SK-N-SH (cell line): ENCODE measurements around the gene PIANP. TPM values are rescaled to one million over a fixed set of nuclear protein-coding genes. Genes with fewer than 3 reads are reported as not detected.

Experiments
- CTCF ChIA-PET: fragments of 300-600, 350-600 bp; formaldehyde crosslinking; extraction: SDS; loops from one replicate; lab custom pipeline; 2021; lab: Yijun Ruan, JAX
- POLR2A ChIA-PET: fragments of 350-600 bp; sonication (Branson Sonifier 250); formaldehyde crosslinking; extraction: SDS; loops from one replicate; lab custom pipeline; 2020; ENCODE audit warnings: antibody characterized with exemption, inconsistent platforms; lab: Yijun Ruan, JAX
- DNase-seq: peaks from one replicate; pipeline ENCODE4 v3.0.0; 2012
- H2AFZ ChIP-seq: fragments of 200-600 bp; sonication (generic); 2 replicates; pipeline ENCODE4 v1.8.1; 2016; ENCODE audit warnings: antibody characterized with exemption, mild to moderate bottlenecking, low read depth
- H3F3A ChIP-seq: fragments of 200-600 bp; sonication (generic); replicated peaks from 2 replicates; pipeline ENCODE3; 2016; ENCODE audit warnings: antibody characterized with exemption, mild to moderate bottlenecking; ENCODE audit not compliant: insufficient read depth
- H3K27ac ChIP-seq, 2 experiments: fragments of 200-500 bp in 1 of 2; fragments of 200-600 bp in 1 of 2; sonication (Bioruptor generic) in 1 of 2; sonication (generic), shearing (Covaris generic) in 1 of 2; 2 replicates each; pipeline versions ENCODE4 v1.5.1 to v1.6.1; 2014 to 2016; ENCODE audit warnings: low read depth in 2 of 2, inconsistent platforms in 1 of 2, low read length in 1 of 2, mild to moderate bottlenecking in 1 of 2, mixed read lengths in 1 of 2
- H3K27me3 ChIP-seq: fragments of 200-600 bp; sonication (generic), shearing (Covaris generic); 2 replicates; pipeline ENCODE4 v1.6.1; 2016; ENCODE audit warnings: mixed run types; ENCODE audit not compliant: insufficient read depth
- H3K36me3 ChIP-seq, 2 experiments: fragments of 200-500 bp in 1 of 2; fragments of 200-600 bp in 1 of 2; sonication (Bioruptor generic) in 1 of 2; sonication (generic) in 1 of 2; replicated peaks in 1 of 2; 2 replicates each; pipeline versions ENCODE3 to v1.5.1; 2014 to 2016; ENCODE audit warnings: low read length in 1 of 2, mild to moderate bottlenecking in 1 of 2; ENCODE audit not compliant: insufficient read depth in 2 of 2, control insufficient read depth in 1 of 2
- H3K4me1 ChIP-seq, 2 experiments: fragments of 200-500 bp in 1 of 2; fragments of 200-600 bp in 1 of 2; sonication (Bioruptor generic) in 1 of 2; sonication (generic), shearing (Covaris generic) in 1 of 2; 2 replicates each; pipeline versions ENCODE4 v1.5.1 to v1.6.1; 2014 to 2016; ENCODE audit warnings: low read depth in 1 of 2, low read length in 1 of 2, mixed run types in 1 of 2; ENCODE audit not compliant: insufficient read depth in 2 of 2, control insufficient read depth in 1 of 2
- H3K4me2 ChIP-seq: fragments of 200-600 bp; sonication (generic), shearing (Covaris generic); 2 replicates; pipeline ENCODE4 v1.6.1; 2017; ENCODE audit warnings: mixed run types
- H3K4me3 ChIP-seq, 2 experiments: fragments of 200-500 bp in 1 of 2; fragments of 200-600 bp in 1 of 2; sonication (Bioruptor generic) in 1 of 2; sonication (generic), shearing (Covaris generic) in 1 of 2; 2 replicates each; pipeline versions ENCODE4 v1.5.1 to v1.8.1; 2014 to 2016; ENCODE audit warnings: low read depth in 2 of 2, inconsistent platforms in 1 of 2, low read length in 1 of 2, mild to moderate bottlenecking in 1 of 2, mixed read lengths in 1 of 2, moderate library complexity in 1 of 2
- H3K79me2 ChIP-seq: fragments of 200-600 bp; sonication (generic); 2 replicates; pipeline ENCODE4 v1.8.1; 2017; ENCODE audit warnings: mild to moderate bottlenecking; ENCODE audit not compliant: insufficient read depth
- H3K9ac ChIP-seq: fragments of 200-600 bp; sonication (generic); 2 replicates; pipeline ENCODE4 v1.6.1; 2017; ENCODE audit warnings: mixed run types
- H3K9me2 ChIP-seq: fragments of 200-600 bp; sonication (generic); 2 replicates; pipeline ENCODE4 v1.6.1; 2017; ENCODE audit warnings: mixed run types
- H3K9me3 ChIP-seq: fragments of 200-600 bp; sonication (generic); 2 replicates; pipeline ENCODE4 v1.6.1; 2017; ENCODE audit warnings: mixed run types, mild to moderate bottlenecking, moderate library complexity
- H4K20me1 ChIP-seq: fragments of 200-600 bp; sonication (generic); 2 replicates; pipeline ENCODE4 v1.6.1; 2017; ENCODE audit warnings: mild to moderate bottlenecking, mixed run types; ENCODE audit not compliant: insufficient read depth
- CHD2 ChIP-seq: fragments of 150-350 bp; IDR thresholded peaks from 2 replicates; pipeline ENCODE4 v1.6.1; 2018; ENCODE audit warnings: low read length; ENCODE audit not compliant: partially characterized antibody
- GABPA ChIP-seq: IDR thresholded peaks from 2 replicates; pipeline ENCODE4 v1.4.0; 2012; ENCODE audit warnings: low read depth, mild to moderate bottlenecking
- NFIC ChIP-seq: IDR thresholded peaks from 2 replicates; pipeline ENCODE4 v1.4.0; 2012; ENCODE audit warnings: borderline replicate concordance
- POLR2AphosphoS5 ChIP-seq: IDR thresholded peaks from 2 replicates; pipeline ENCODE4 v1.6.1; 2012; ENCODE audit warnings: low read depth, low read length
- SIN3A ChIP-seq: IDR thresholded peaks from 2 replicates; pipeline ENCODE4 v1.6.1; 2012; ENCODE audit warnings: low read depth, mild to moderate bottlenecking, low read length, moderate library complexity, borderline replicate concordance
- WGBS: methylation state at CpG from one replicate; pipeline ENCODE4 v1.1.6; 2017; ENCODE audit warnings: low lambda C conversion rate; 5-methylcytosine and 5-hydroxymethylcytosine counted together
- polyA plus RNA-seq, 3 experiments: library from polyadenylated mRNA; depleted of rRNA; stranded (reverse); fragments of >200 nt; gene quantifications; 2 replicates each; pipeline ENCODE4 v1.2.3, GENCODE V29; 2012
- TF ChIP-seq, protein P1 (sequence below): IDR thresholded peaks from 2 replicates; pipeline ENCODE4 v1.4.0; 2012; ENCODE audit warnings: low read depth
- TF ChIP-seq, protein P2 (sequence below): IDR thresholded peaks from 2 replicates; pipeline ENCODE4 v1.4.0; 2012; ENCODE audit warnings: low read depth, borderline replicate concordance

The PIANP gene
- polyA plus RNA-seq, 1 of the 3 experiments (the other 2 are of a cell fraction): 9.9 TPM

- CTCF ChIA-PET: interaction anchor here (1.0 to 2.3 kb wide), 8 partner anchors 8 to 144 kb away, joined by 3 to 10 read pairs (median 4); partner anchors contain the start of genes IFFO1, MLF2 and ZNF384
- H3K36me3 ChIP-seq: peaks cover 0 to 15% of the 10 kb centered on the region in 2 experiments
- no peak for TF ChIP-seq GABPA
- no peak for TF ChIP-seq POLR2AphosphoS5
- TF ChIP-seq, protein P1, sequence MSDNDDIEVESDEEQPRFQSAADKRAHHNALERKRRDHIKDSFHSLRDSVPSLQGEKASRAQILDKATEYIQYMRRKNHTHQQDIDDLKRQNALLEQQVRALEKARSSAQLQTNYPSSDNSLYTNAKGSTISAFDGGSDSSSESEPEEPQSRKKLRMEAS: no peak
- TF ChIP-seq, protein P2, sequence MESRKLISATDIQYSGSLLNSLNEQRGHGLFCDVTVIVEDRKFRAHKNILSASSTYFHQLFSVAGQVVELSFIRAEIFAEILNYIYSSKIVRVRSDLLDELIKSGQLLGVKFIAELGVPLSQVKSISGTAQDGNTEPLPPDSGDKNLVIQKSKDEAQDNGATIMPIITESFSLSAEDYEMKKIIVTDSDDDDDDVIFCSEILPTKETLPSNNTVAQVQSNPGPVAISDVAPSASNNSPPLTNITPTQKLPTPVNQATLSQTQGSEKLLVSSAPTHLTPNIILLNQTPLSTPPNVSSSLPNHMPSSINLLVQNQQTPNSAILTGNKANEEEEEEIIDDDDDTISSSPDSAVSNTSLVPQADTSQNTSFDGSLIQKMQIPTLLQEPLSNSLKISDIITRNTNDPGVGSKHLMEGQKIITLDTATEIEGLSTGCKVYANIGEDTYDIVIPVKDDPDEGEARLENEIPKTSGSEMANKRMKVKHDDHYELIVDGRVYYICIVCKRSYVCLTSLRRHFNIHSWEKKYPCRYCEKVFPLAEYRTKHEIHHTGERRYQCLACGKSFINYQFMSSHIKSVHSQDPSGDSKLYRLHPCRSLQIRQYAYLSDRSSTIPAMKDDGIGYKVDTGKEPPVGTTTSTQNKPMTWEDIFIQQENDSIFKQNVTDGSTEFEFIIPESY: no peak
- WGBS: 90% methylated on average over 15 of the region's 17 CpGs
- DNase-seq: no peak
- no peak overlapping the region for H3K4me3 ChIP-seq
- H2AFZ ChIP-seq: no peak overlapping the region
- H3K4me1 ChIP-seq: peaks cover 6 to 13% of the 10 kb centered on the region in 2 experiments; a peak in 2 of 4 replicates
- H3K9me3 ChIP-seq: no peaks in the 10 kb centered on the region
- POLR2A ChIA-PET: interaction anchor here (3.1 kb wide), 1 partner anchor 8 kb away, joined by 38 read pairs; the partner anchor contains the start of gene ZNF384
- peaks cover 11% of the 10 kb centered on the region for H3K79me2 ChIP-seq
- no peaks in the 10 kb centered on the region for H4K20me1 ChIP-seq
- peaks cover 14% of the 10 kb centered on the region for H3F3A ChIP-seq
- no peaks in the 10 kb centered on the region for H3K9me2 ChIP-seq
- H3K27ac ChIP-seq: no peak overlapping the region
- H3K27me3 ChIP-seq: no peaks in the 10 kb centered on the region
- H3K9ac ChIP-seq: no peak overlapping the region
- no peak overlapping the region for H3K4me2 ChIP-seq
These were observed 3.7 kb downstream of the PIANP start for GRCh38 chr12:6696690-6697583.

DNA sequence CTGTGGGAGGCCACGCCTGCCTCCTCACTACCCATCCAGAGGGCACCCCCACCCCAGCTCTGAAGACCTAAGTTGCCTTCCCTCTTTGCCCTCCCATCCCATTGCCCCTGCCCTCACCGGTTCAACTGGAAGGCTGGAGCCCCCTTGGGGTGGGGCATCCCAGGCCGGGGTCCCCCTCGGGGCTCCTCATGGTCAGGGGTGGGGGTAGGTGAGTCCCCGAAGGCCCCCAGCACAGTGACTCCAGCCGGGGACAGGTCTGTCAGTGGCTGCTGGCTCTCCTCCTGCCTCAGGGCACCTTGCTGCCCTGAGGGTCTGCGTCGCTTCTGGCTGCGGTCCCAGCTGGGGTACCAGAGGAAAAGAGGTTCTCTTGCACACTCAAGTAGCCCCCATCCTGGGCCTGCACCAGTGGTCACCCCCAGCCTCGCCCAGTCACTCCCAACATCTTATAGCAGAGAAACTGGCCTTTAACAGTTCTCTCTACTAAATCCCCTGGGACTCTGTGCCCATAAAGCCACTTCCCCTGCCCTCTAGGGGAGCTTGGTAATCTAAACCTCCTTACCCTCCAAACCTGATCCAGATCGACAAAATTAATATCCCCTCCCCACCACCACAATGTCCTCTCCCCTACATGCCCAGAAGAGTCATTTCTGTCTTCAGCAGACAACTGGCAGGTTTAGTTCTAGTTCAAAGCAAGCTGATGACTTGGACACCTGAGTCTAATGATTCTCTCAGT lies 5.1 kb downstream of the PIANP start:
- 60% methylated on average over 5 of the region's 11 CpGs for WGBS
- Histone ChIP-seq H3K9ac (no peak overlapping the region), H3K27me3 (no peaks in the 10 kb centered on the region), H3K36me3 (peaks cover 3 to 19% of the 10 kb centered on the region in 2 experiments), H2AFZ (no peak overlapping the region), H3K79me2 (peaks cover 21% of the 10 kb centered on the region), H3F3A (peaks cover 16% of the 10 kb centered on the region), H3K9me3 (no peaks in the 10 kb centered on the region), H3K4me3 (no peak overlapping the region), H3K9me2 (no peaks in the 10 kb centered on the region), H3K4me2 (no peak overlapping the region), H4K20me1 (no peaks in the 10 kb centered on the region), H3K27ac (no peak overlapping the region), H3K4me1 (peaks cover 11 to 14% of the 10 kb centered on the region in 2 experiments; a peak in 2 of 4 replicates)
- ChIA-PET POLR2A (interaction anchor here (0.9 kb wide), 1 partner anchor 29 kb away, joined by 3 read pairs; the partner anchor contains the start of gene COPS7A), CTCF (interaction anchor here (0.8 to 2.3 kb wide), 6 partner anchors 11 to 142 kb away, joined by 3 to 10 read pairs (median 4); partner anchors contain the start of genes IFFO1 and MLF2)
- no peak for DNase-seq
- TF ChIP-seq CHD2: no peak
- 0 out of 2 replicates have a peak, but pooled peaks have one; percentile 26 for TF ChIP-seq POLR2AphosphoS5
- no peak for TF ChIP-seq SIN3A
- TF ChIP-seq NFIC: no peak
